Lung microvascular endothelial cell (primary cell): ENCODE results near the gene CDV3. TPM values are rescaled to one million over a fixed set of nuclear protein-coding genes. Genes with fewer than 3 reads are reported as not detected.

Experiments
- DNase-seq, 2 donors: peaks; one replicate each; pipeline versions ENCODE4 v3.0.0 to v3.0.0-alpha.2; 2010; ENCODE audit warnings: low read depth in 2 of 2
- total RNA-seq: library from RNA; depleted of rRNA; stranded (reverse); fragments of >200 nt; gene quantifications from 2 replicates; pipeline ENCODE4 v1.2.1, GENCODE V29; 2014

CDV3 gene
- total RNA-seq, 1 donor from 2014 or later, result 168 TPM

DNA sequence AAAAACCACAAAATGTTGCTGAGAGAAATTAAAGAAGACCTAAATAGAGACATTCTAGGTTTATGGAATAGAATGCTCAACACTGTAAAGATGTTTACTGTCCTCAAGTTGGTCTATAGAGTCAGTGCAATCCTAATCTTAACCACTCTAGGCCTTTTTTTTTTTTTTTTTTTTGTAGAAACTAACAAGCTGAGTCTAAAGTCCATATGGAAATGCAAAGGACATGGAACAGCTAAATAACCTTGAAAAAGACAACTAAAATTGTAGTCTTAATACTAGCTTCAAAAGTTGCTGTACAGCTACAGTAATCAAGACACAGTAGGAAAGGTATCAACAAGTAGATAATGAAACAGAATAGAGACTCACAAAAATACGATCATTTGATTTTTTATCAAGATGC lies 32.9 kb downstream of the CDV3 start:
- DNase-seq, result no peak

GRCh38 chr3:133606902-133607301 lies 33.4 kb downstream of the CDV3 start:
- no peak for DNase-seq

GRCh38 chr3:133607816-133608215 lies 34.3 kb downstream of the CDV3 start:
- no peak for DNase-seq

DNA sequence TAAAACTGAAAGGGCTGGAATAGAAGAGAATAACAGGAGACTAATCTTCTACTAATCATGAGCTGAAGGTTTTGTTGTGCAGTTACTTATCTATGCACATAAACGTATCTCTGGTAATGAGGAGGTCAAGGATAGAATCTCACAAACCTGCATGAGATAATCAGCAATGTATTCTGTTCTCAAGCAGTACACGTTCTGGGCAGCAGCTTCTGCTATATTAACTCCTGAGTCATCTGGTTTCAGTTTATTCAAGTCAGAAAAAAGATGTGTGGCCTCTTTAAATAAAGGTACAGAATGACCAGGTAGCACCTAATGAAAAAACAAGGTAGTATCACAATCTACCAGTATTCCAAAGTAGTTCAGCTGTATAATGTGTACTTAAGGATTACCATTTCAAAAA lies 34.9 kb downstream of the CDV3 start:
- no peak for DNase-seq

DNA sequence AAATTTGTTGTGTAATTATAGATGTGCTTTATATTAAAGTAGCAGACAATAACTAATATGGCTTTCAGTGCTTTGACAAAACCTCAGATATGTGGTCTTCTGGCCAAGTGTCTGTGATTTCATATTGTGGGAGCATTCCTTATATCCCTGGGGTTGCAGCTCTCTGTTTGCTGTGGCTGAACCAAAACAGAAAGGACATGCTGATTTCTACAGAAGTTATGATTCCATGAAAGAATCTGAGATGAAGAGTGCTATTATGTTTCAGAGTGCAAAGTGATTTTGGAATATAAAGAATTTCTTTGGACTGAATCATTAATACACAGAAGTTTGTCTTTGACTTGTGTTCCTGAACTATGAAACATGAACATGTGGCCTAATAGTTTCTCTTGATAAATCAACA lies 36.5 kb downstream of the CDV3 start:
- no peak for DNase-seq

GRCh38 chr3:133611534-133611933 lies 38.0 kb downstream of the CDV3 start:
- DNase-seq, result no peak

DNA sequence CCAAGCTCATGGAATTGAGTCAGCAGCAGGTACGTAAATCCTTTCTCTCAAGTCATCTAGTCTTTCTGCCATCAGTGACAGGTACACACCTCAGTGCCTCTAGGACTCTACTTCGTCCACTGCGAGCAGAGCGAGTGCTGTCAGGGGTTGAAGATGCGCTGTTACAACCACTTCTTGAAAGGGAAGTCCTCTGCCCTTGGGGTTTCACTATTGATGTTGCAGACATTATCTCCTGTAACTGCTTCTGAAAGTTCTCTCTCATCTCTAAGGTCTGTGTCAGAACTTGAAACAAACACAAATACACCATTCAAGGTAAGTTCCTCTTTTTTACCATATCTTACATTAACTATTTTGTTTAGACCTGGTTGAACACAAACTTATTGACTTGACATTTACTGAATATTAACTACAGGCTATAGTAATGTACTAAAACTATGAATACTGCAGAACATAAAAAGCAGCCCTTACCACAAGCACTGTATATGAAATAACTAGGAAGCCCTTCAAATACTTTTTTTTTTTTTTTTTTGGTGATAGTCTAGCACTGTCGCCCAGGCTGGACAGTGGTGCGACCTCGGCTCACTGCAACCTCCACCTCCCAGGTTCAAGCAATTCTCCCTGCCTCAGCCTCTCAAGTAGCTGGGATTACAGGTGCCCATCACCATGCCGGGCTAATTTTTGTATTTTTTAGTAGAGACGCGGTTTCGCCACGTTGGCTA lies 46.7 kb downstream of the CDV3 start:
- no peak for DNase-seq

DNA sequence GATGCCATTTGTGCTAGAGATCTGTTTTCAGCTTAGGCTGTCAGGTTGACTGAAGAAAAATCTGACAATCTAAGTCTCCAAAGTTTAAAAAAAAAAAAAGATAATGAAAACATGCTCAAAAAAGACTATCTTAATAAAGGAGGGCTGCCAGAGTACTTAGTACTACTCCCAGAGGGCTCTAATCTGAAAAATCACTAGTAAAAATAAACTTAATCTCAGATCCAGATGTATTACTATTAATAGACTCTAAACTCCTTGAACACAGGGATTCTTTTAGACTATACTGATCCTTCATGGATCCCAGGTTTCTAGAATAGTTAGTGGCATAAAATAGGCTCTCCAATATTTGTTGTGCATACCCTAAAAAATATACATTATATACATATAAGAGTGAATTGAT lies 54.3 kb downstream of the CDV3 start:
- DNase-seq, result no peak

GRCh38 chr3:133629146-133629545 lies 55.7 kb downstream of the CDV3 start:
- DNase-seq, result no peak

DNA sequence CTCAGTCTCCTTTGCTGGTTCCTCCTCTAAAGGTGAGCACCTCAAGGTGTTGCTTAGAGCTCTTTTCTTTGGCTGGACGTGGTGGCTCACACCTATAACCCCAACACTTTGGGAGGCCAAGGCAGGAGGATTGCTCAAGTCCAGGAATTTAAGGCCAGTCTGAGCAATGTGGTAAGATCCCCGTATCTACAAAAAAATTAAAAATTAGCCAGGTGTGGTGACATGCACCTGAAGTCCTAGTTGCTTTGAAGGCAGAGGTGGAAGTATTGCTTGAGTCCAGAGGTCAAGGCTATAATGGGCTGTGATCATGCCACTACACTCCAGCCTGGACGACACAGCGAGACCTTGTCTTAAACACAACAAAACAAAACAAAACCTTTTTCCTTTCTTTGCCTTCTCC lies 60.0 kb downstream of the CDV3 start:
- no peak for DNase-seq

Other genes starting within 250 kb of the CDV3 start
- not detected in 2 replicates for gene BFSP2, start 173.6 kb upstream of the CDV3 start, total RNA-seq
- 19.6 and 20.4 TPM in 2 replicates for gene TOPBP1, start 88.3 kb downstream of the CDV3 start, total RNA-seq
- gene TF, start 172.7 kb downstream of the CDV3 start, total RNA-seq, result 0.20 TPM in 1 of 2 replicates, not detected in the other
- gene SRPRB, start 232.1 kb downstream of the CDV3 start, total RNA-seq, result 45.1 and 70.2 TPM in 2 replicates